Right lobe of liver (tissue), 4 donors: Measurements from ENCODE around the gene NETO2.

Experiments used
- POLR2A ChIP-seq: fragments of 450-650 bp; IDR thresholded peaks from one replicate; pipeline ENCODE4 v1.6.1; 2017; ENCODE audit warnings: antibody characterized with exemption, mild to moderate bottlenecking
- TF ChIP-seq, protein P1 (sequence below), 4 donors: fragments of 200-600 bp in 3 of 4; fragments of 450-650 bp in 1 of 4; IDR thresholded peaks; one replicate each; pipeline versions ENCODE4 v1.5.1 to v1.8.0; 2016 to 2022; ENCODE audit warnings: antibody characterized with exemption in 4 of 4, mild to moderate bottlenecking in 2 of 4
- donor health status: DM: no; HTN: no; CAD: no.
- donor health status: DM: no; HTN: no; CAD: no.
- donor health status: DM: no; HTN: yes; CAD: no.

DNA sequence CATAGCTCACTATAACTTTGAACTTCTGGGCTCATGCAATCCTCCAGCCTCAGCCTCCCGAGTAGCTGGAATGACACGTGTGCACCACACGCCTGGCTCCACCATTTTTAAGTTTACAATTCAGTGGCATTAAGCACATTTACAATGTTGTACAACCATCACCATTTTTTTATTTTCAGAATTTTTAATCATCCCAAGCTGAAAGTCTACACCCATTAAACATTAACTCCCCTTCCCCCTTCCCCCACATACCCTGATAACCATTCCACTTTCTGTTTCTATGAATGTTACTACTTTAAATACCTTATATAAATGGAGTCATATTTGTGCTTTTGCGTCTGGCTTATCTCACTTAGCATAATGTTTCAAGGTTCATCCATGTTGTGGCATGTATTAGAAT is 18.0 kb downstream of the NETO2 start:
- TF ChIP-seq, protein P1, sequence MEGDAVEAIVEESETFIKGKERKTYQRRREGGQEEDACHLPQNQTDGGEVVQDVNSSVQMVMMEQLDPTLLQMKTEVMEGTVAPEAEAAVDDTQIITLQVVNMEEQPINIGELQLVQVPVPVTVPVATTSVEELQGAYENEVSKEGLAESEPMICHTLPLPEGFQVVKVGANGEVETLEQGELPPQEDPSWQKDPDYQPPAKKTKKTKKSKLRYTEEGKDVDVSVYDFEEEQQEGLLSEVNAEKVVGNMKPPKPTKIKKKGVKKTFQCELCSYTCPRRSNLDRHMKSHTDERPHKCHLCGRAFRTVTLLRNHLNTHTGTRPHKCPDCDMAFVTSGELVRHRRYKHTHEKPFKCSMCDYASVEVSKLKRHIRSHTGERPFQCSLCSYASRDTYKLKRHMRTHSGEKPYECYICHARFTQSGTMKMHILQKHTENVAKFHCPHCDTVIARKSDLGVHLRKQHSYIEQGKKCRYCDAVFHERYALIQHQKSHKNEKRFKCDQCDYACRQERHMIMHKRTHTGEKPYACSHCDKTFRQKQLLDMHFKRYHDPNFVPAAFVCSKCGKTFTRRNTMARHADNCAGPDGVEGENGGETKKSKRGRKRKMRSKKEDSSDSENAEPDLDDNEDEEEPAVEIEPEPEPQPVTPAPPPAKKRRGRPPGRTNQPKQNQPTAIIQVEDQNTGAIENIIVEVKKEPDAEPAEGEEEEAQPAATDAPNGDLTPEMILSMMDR (IDR thresholded peaks at IDR 0.05): no peak
- no peak for TF ChIP-seq POLR2A
